Thymus (tissue), 11 donors: ENCODE data around the gene CDK9. TPM values are rescaled to one million over a fixed set of nuclear protein-coding genes. Genes with fewer than 3 reads are reported as not detected.
"Not testable (repeated sequence)": the region's sequence is repeated elsewhere in the genome, so short reads cannot be mapped to it uniquely, and the experiment has no call there.

Source experiments
- DNase-seq, 9 donors: peaks; one replicate each; pipeline ENCODE4 v3.0.0-alpha.2; 2013; ENCODE audit warnings: low spot score in 9 of 9, low read depth in 6 of 9, missing footprints in 1 of 9
- H3K27ac ChIP-seq, 2 donors: one replicate each; pipeline ENCODE4 v1.5.1; 2013; ENCODE audit warnings: control low read depth in 1 of 2, low read depth in 1 of 2, low read length in 1 of 2, mild to moderate bottlenecking in 1 of 2, moderate library complexity in 1 of 2
- H3K27me3 ChIP-seq, 2 donors: one replicate each; pipeline ENCODE4 v1.5.1; 2013; ENCODE audit warnings: low read length in 1 of 2; ENCODE audit not compliant: control insufficient read depth in 2 of 2, insufficient read depth in 1 of 2
- H3K36me3 ChIP-seq, 2 donors: one replicate each; pipeline ENCODE4 v1.5.1; 2013; ENCODE audit warnings: low read length in 1 of 2, mild to moderate bottlenecking in 1 of 2, moderate library complexity in 1 of 2; ENCODE audit not compliant: control insufficient read depth in 2 of 2, insufficient read depth in 2 of 2
- H3K4me1 ChIP-seq, 2 donors: one replicate each; pipeline ENCODE4 v1.5.1; 2013; ENCODE audit warnings: low read length in 2 of 2; ENCODE audit not compliant: control insufficient read depth in 2 of 2, insufficient read depth in 2 of 2
- H3K4me3 ChIP-seq, 2 donors: one replicate each; pipeline ENCODE4 v1.5.1; 2013; ENCODE audit warnings: low read length in 2 of 2, control low read depth in 1 of 2, mild to moderate bottlenecking in 1 of 2
- H3K9me3 ChIP-seq, 2 donors: one replicate each; pipeline ENCODE4 v1.5.1; 2013; ENCODE audit warnings: low read length in 1 of 2, mild to moderate bottlenecking in 1 of 2; ENCODE audit not compliant: control insufficient read depth in 2 of 2, insufficient read depth in 1 of 2
- WGBS: extraction: QIAGEN DNeasy Blood & Tissue Kit; methylation state at CpG from one replicate; pipeline ENCODE4 v1.1.7; 2013; 5-methylcytosine and 5-hydroxymethylcytosine counted together
- polyA plus RNA-seq: library from polyadenylated mRNA; stranded (reverse); fragments of 200-250 nt; gene quantifications from one replicate; pipeline ENCODE4 v1.2.3, GENCODE V29; 2013
- total RNA-seq: library from RNA; stranded (reverse); fragments of 120-200 nt; gene quantifications from one replicate; pipeline ENCODE4 v1.2.4, GENCODE V29; 2013
- donor health status: healthy.

Gene CDK9
- total and polyA plus RNA-seq, 2 donors = 38.9 to 122 TPM

- DNase-seq, H3K27me3 ChIP-seq, H3K4me3 ChIP-seq, H3K9me3 ChIP-seq: not testable (repeated sequence)
- H3K27ac ChIP-seq = peak overlapping the region; percentile 61 to 98
- WGBS = 91% methylated on average over 9 of the region's 9 CpGs
- peaks cover 10 to 13% of the 10 kb centered on the region in 2 donors for H3K36me3 ChIP-seq
- H3K4me1 ChIP-seq = peaks cover 41 to 64% of the 10 kb centered on the region in 2 donors
Observed at GRCh38 chr9:127780909-127781308, 4.9 kb upstream of the CDK9 start.

- WGBS = 95% methylated on average over 4 of the region's 4 CpGs
- Histone ChIP-seq H3K4me1 (peaks cover 41 to 64% of the 10 kb centered on the region in 2 donors), H3K27ac (peak overlapping the region; percentile 48 to 58), H3K27me3 (no peaks in the 10 kb centered on the region), H3K9me3 (peaks cover 0 to 2% of the 10 kb centered on the region in 2 donors), H3K36me3 (peaks cover 10 to 13% of the 10 kb centered on the region in 2 donors), H3K4me3 (no peak overlapping the region)
- no peak for DNase-seq
Observed at GRCh38 chr9:127781806-127782205, 4.0 kb upstream of the CDK9 start.

- Histone ChIP-seq H3K36me3 (peaks cover 23 to 28% of the 10 kb centered on the region in 2 donors), H3K4me1 (peaks cover 45 to 77% of the 10 kb centered on the region in 2 donors), H3K4me3 (peak overlapping the region; percentile 26 to 35), H3K9me3 (peaks cover 0 to 2% of the 10 kb centered on the region in 2 donors), H3K27ac (peak overlapping the region; percentile 91 to 95), H3K27me3 (no peaks in the 10 kb centered on the region)
- 11% methylated on average over 20 of the region's 20 CpGs for WGBS
- peak in 2 of 9 donors; percentile 62 to 80 for DNase-seq
Observed at GRCh38 chr9:127783111-127784008, 2.5 kb upstream of the CDK9 start.

GRCh38 chr9:127785023-127785932 lies 556 bp upstream of the CDK9 start:
- DNase-seq = peak in 7 of 9 donors; percentile 73 to 95 (median 87)
- Histone ChIP-seq H3K4me1 (peaks cover 33 to 59% of the 10 kb centered on the region in 2 donors), H3K36me3 (peaks cover 39 to 40% of the 10 kb centered on the region in 2 donors), H3K4me3 (peak overlapping the region; percentile 48 to 99), H3K9me3 (no peaks in the 10 kb centered on the region), H3K27ac (peak overlapping the region; percentile 91 to 99), H3K27me3 (no peaks in the 10 kb centered on the region)
- under 1% methylated on average over 114 of the region's 123 CpGs for WGBS

GRCh38 chr9:127786773-127787104 lies 905 bp downstream of the CDK9 start:
- Histone ChIP-seq H3K9me3 (no peaks in the 10 kb centered on the region), H3K4me1 (peaks cover 25 to 45% of the 10 kb centered on the region in 2 donors), H3K27ac (peak overlapping the region; percentile 56 to 87), H3K36me3 (peaks cover 49 to 51% of the 10 kb centered on the region in 2 donors), H3K27me3 (no peaks in the 10 kb centered on the region), H3K4me3 (peak overlapping the region; percentile 92 to 99)
- DNase-seq = no peak
- 2% methylated on average over 12 of the region's 12 CpGs for whole genome bisulfite sequencing

GRCh38 chr9:127788337-127789011 lies 2.6 kb downstream of the CDK9 start:
- H3K36me3 ChIP-seq = peaks cover 58 to 63% of the 10 kb centered on the region in 2 donors
- WGBS = 95% methylated on average over 26 of the region's 26 CpGs
- no peak overlapping the region for H3K27ac ChIP-seq
- H3K4me1 ChIP-seq = peaks cover 14 to 31% of the 10 kb centered on the region in 2 donors
- H3K27me3 ChIP-seq = no peaks in the 10 kb centered on the region
- H3K4me3 ChIP-seq = no peak overlapping the region
- H3K9me3 ChIP-seq = no peaks in the 10 kb centered on the region
- no peak for DNase-seq

GRCh38 chr9:127789179-127789578 lies 3.3 kb downstream of the CDK9 start:
- no peak for DNase-seq
- no peak overlapping the region for H3K4me3 ChIP-seq
- 97% methylated on average over 25 of the region's 25 CpGs for WGBS
- no peaks in the 10 kb centered on the region for H3K9me3 ChIP-seq
- H3K27ac ChIP-seq = no peak overlapping the region
- H3K27me3 ChIP-seq = no peaks in the 10 kb centered on the region
- peaks cover 7 to 24% of the 10 kb centered on the region in 2 donors for H3K4me1 ChIP-seq
- H3K36me3 ChIP-seq = peaks cover 64 to 68% of the 10 kb centered on the region in 2 donors

- WGBS = 97% methylated on average over 9 of the region's 9 CpGs
- H3K27ac ChIP-seq = no peak overlapping the region
- no peak for DNase-seq
- H3K9me3 ChIP-seq = no peaks in the 10 kb centered on the region
- no peaks in the 10 kb centered on the region for H3K27me3 ChIP-seq
- peaks cover 4 to 19% of the 10 kb centered on the region in 2 donors for H3K4me1 ChIP-seq
- H3K36me3 ChIP-seq = peaks cover 68 to 75% of the 10 kb centered on the region in 2 donors
- H3K4me3 ChIP-seq = no peak overlapping the region
Observed at GRCh38 chr9:127790094-127790855, 4.4 kb downstream of the CDK9 start.
